NCI-H2081 (cell line): Measurements from ENCODE around the gene TCF7L2.
A peak's percentile ranks its signal among the peaks of the same experiment; 100 is the strongest.

Source experiments
- DNase-seq, 2 experiments: peaks; one replicate each; lab custom pipeline; 2025; lab: John Stamatoyannopoulos, UW

Gene TCF7L2

GRCh38 chr10:113125612-113126011 lies 175.6 kb downstream of the TCF7L2 start:
- no peak for DNase-seq

GRCh38 chr10:113126229-113127201 lies 176.5 kb downstream of the TCF7L2 start:
- peak; percentile 44 to 62 for DNase-seq

GRCh38 chr10:113127261-113127900 lies 177.3 kb downstream of the TCF7L2 start:
- no peak for DNase-seq

- no peak for DNase-seq
Measured at GRCh38 chr10:113127901-113128283, 177.8 kb downstream of the TCF7L2 start.

- no peak for DNase-seq
Measured at GRCh38 chr10:113128450-113129070, 178.5 kb downstream of the TCF7L2 start.

GRCh38 chr10:113129117-113129516 lies 179.1 kb downstream of the TCF7L2 start:
- no peak for DNase-seq

GRCh38 chr10:113130014-113130641 lies 180.1 kb downstream of the TCF7L2 start:
- no peak for DNase-seq

GRCh38 chr10:113131613-113132261 lies 181.7 kb downstream of the TCF7L2 start:
- no peak for DNase-seq

GRCh38 chr10:113132591-113133121 lies 182.6 kb downstream of the TCF7L2 start:
- DNase-seq: no peak

- no peak for DNase-seq
Measured at GRCh38 chr10:113133497-113134115, 183.6 kb downstream of the TCF7L2 start.

- no peak for DNase-seq
Measured at GRCh38 chr10:113135025-113135424, 185.0 kb downstream of the TCF7L2 start.

GRCh38 chr10:113137941-113138685 lies 188.1 kb downstream of the TCF7L2 start:
- DNase-seq: no peak

GRCh38 chr10:113138937-113139585 lies 189.0 kb downstream of the TCF7L2 start:
- DNase-seq: no peak

- DNase-seq: no peak
Measured at GRCh38 chr10:113139699-113140098, 189.7 kb downstream of the TCF7L2 start.

GRCh38 chr10:113140143-113141011 lies 190.3 kb downstream of the TCF7L2 start:
- no peak for DNase-seq

GRCh38 chr10:113142601-113143362 lies 192.7 kb downstream of the TCF7L2 start:
- DNase-seq: peak; percentile 20 to 78

GRCh38 chr10:113144576-113144975 lies 194.5 kb downstream of the TCF7L2 start:
- DNase-seq: no peak
